KG1 (cell line): ENCODE measurements around the gene C21orf91.

Experiments used
- DNase-seq: peaks from one replicate; lab custom pipeline; 2025; lab: John Stamatoyannopoulos, UW

C21orf91 gene

GRCh38 chr21:17819114-17819876 lies at the start of gene C21orf91:
Gene C21orf91 (minus strand): TSS chr21:17819356. CDS start chr21:17818318, 1,038 bp downstream.
- DNase-seq, result peak; percentile 85

GRCh38 chr21:17866590-17866989 lies 47.4 kb upstream of the C21orf91 start:
- no peak for DNase-seq

GRCh38 chr21:17859661-17860060 lies 40.5 kb upstream of the C21orf91 start:
- DNase-seq, result no peak

- no peak for DNase-seq
Observed at GRCh38 chr21:17858747-17859146, 39.6 kb upstream of the C21orf91 start.

GRCh38 chr21:17854745-17855144 lies 35.6 kb upstream of the C21orf91 start:
- no peak for DNase-seq

GRCh38 chr21:17853393-17854275 lies 34.5 kb upstream of the C21orf91 start:
- DNase-seq, result no peak

GRCh38 chr21:17848228-17848627 lies 29.1 kb upstream of the C21orf91 start:
- DNase-seq, result no peak

GRCh38 chr21:17841103-17841502 lies 21.9 kb upstream of the C21orf91 start:
- no peak for DNase-seq

GRCh38 chr21:17834639-17835354 lies 15.6 kb upstream of the C21orf91 start:
- no peak for DNase-seq

- DNase-seq, result no peak
Observed at GRCh38 chr21:17829472-17829871, 10.3 kb upstream of the C21orf91 start.

GRCh38 chr21:17828223-17828622 lies 9.1 kb upstream of the C21orf91 start:
- no peak for DNase-seq

- no peak for DNase-seq
Observed at GRCh38 chr21:17823846-17824245, 4.7 kb upstream of the C21orf91 start.

- no peak for DNase-seq
Observed at GRCh38 chr21:17821121-17821520, 2.0 kb upstream of the C21orf91 start.

- DNase-seq, result peak; percentile 77
Observed at GRCh38 chr21:17819877-17820229, 697 bp upstream of the C21orf91 start.

- DNase-seq, result peak; percentile 20
Observed at GRCh38 chr21:17818186-17819113, 706 bp downstream of the C21orf91 start.

- DNase-seq, result no peak
Observed at GRCh38 chr21:17813353-17813752, 5.8 kb downstream of the C21orf91 start.

- DNase-seq, result no peak
Observed at GRCh38 chr21:17805966-17806365, 13.2 kb downstream of the C21orf91 start.

GRCh38 chr21:17803536-17803935 lies 15.6 kb downstream of the C21orf91 start:
- no peak for DNase-seq

- no peak for DNase-seq
Observed at GRCh38 chr21:17802572-17802971, 16.6 kb downstream of the C21orf91 start.

- DNase-seq, result no peak
Observed at GRCh38 chr21:17799414-17800164, 19.6 kb downstream of the C21orf91 start.

GRCh38 chr21:17798796-17799195 lies 20.4 kb downstream of the C21orf91 start:
- DNase-seq, result no peak
